GM20000 (cell line): ENCODE data around the gene DMRT2.

ENCODE experiments used
- DNase-seq: peaks from one replicate; pipeline ENCODE4 v3.0.0; 2012; ENCODE audit warnings: low spot score
- TF ChIP-seq, protein P1 (sequence below): IDR thresholded peaks from 2 replicates; pipeline ENCODE4 v1.5.1; 2012; ENCODE audit warnings: mild to moderate bottlenecking, control low read depth; ENCODE audit errors: extremely low read depth, missing control alignments

The DMRT2 gene

GRCh38 chr9:1071730-1072129, 21.6 kb downstream of the DMRT2 start:
- TF ChIP-seq, protein P1, sequence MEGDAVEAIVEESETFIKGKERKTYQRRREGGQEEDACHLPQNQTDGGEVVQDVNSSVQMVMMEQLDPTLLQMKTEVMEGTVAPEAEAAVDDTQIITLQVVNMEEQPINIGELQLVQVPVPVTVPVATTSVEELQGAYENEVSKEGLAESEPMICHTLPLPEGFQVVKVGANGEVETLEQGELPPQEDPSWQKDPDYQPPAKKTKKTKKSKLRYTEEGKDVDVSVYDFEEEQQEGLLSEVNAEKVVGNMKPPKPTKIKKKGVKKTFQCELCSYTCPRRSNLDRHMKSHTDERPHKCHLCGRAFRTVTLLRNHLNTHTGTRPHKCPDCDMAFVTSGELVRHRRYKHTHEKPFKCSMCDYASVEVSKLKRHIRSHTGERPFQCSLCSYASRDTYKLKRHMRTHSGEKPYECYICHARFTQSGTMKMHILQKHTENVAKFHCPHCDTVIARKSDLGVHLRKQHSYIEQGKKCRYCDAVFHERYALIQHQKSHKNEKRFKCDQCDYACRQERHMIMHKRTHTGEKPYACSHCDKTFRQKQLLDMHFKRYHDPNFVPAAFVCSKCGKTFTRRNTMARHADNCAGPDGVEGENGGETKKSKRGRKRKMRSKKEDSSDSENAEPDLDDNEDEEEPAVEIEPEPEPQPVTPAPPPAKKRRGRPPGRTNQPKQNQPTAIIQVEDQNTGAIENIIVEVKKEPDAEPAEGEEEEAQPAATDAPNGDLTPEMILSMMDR: no peak
- no peak for DNase-seq

DNA sequence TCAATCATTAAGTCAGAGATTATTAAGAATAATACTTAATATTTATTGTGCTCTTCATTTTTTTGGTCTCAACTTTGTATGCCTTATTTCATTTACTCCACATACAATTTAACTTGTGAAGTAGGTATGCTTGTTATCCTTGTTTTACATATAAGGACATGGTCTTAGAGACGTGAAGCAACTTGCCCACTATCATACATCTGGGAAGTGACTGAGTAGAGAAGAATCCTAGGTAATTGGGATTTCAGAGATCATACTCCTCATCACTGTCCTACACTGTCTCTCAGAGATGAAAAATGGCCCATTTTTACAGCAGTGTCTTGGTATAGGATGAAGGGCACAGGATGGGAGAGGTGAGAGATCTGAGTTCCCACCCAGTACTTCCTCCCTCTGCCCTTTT, 23.3 kb downstream of the DMRT2 start:
- no peak for DNase-seq
- TF ChIP-seq, protein P1: no peak

DNA sequence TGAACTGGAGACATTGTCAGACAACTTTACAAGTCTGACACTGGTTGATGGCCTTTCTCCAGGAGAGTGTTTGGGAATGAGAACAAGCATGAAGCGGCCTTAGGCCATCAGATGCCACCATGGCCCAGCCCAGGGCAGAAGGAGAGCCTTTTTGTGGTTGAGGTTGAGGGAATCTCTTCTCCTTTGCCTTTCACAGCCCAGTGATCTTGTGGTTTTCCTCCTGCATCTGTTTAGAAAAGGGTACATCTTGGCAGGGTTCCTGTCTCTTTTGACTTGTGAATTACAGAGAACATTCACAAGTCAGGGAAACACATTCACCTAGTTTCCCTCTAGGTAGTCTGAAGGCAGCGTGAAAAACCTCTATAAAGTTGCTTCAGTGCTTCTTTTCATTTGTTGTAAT, 27.5 kb downstream of the DMRT2 start:
- TF ChIP-seq, protein P1: no peak
- DNase-seq: no peak

DNA sequence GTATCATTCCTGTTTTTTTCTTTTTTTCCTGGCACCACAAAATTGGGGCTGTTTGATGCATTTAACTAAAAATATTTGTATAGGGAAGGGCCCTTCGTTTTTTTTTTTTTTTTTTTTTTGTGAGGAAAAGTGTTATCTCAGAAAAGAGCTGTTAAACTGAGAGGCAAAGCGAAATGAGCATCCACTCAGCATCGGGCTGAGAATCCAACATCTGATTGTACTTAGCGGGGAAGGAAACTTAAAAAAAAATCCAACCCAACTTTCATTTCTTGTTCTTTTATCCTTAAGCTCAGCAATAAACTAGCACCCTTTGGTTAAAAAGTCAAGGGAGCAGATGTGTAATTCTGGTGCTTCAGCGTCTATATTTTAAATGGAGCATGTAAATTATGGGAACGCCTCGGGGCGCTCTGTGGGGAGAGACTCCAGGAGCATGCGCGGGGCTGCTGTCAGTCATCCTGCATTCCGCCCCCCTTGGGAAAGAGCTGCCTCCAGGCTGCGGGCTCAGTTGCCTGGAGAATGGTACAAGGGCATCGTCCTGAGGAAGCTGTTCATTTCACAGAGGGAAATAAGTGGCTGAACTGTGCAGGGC, 33.3 kb downstream of the DMRT2 start:
- DNase-seq: no peak
- TF ChIP-seq, protein P1: no peak

- TF ChIP-seq, protein P1: no peak
- DNase-seq: no peak
These were observed 34.9 kb downstream of the DMRT2 start for GRCh38 chr9:1085086-1085485.

- DNase-seq: no peak
- TF ChIP-seq, protein P1: no peak
These were observed 36.4 kb downstream of the DMRT2 start for GRCh38 chr9:1086517-1086916.

- TF ChIP-seq, protein P1: no peak
- DNase-seq: peak; percentile 32
These were observed 37.1 kb downstream of the DMRT2 start for GRCh38 chr9:1087120-1087881.
